Measurements from ENCODE around the gene RERGL. TPM values are rescaled to one million over a fixed set of nuclear protein-coding genes. Genes with fewer than 3 reads are reported as not detected.

The RERGL gene
- total RNA-seq, 1 experiment from 2014 or later = not detected

- Histone ChIP-seq H3T11ph (ENCODE audit: low read length) (no peak overlapping the region), H2BK120ac (ENCODE audit: low read depth, low read length, poor library complexity, severe bottlenecking) (no peak overlapping the region), H3K18ac (ENCODE audit: insufficient read length, low read depth, low read length) (no peak overlapping the region), H4K91ac (ENCODE audit: insufficient read length, low read depth, low read length) (no peak overlapping the region), H2AFZ (ENCODE audit: low read length) (no peak overlapping the region), H3K27me3 (ENCODE audit: insufficient read depth, low read length) (no peaks in the 10 kb centered on the region), H3K4me1 (ENCODE audit: insufficient read depth, low read length) (no peaks in the 10 kb centered on the region), H3K9me3 (ENCODE audit: control insufficient read depth, low read depth, low read length) (no peaks in the 10 kb centered on the region), H3K4ac (ENCODE audit: low read depth, low read length) (no peak overlapping the region), H4K20me1 (ENCODE audit: control insufficient read depth, insufficient read depth, insufficient read length) (no peaks in the 10 kb centered on the region), H4K8ac (replicated peaks; ENCODE audit: insufficient read length, low read depth, low read length) (no peak overlapping the region), H4K5ac (ENCODE audit: insufficient read length, low read depth, low read length) (no peak overlapping the region), H3K4me2 (ENCODE audit: insufficient read depth, insufficient read length, low read length) (no peak overlapping the region), H2BK20ac (ENCODE audit: low read depth, low read length, poor library complexity, severe bottlenecking) (no peak overlapping the region), H3K27ac (ENCODE audit: insufficient read length, low read depth, low read length) (no peak overlapping the region), H3K79me2 (ENCODE audit: insufficient read depth, low read length) (no peaks in the 10 kb centered on the region), H2BK5ac (ENCODE audit: insufficient read length, low read length) (no peak overlapping the region), H3K23me2 (ENCODE audit: insufficient read length, low read depth, low read length, poor library complexity, severe bottlenecking) (no peaks in the 10 kb centered on the region), H3K23ac (ENCODE audit: insufficient read length, low read depth, low read length) (no peak overlapping the region), H3K56ac (ENCODE audit: insufficient read length, low read depth, low read length) (no peak overlapping the region), H3K79me1 (ENCODE audit: insufficient read depth, low read depth, low read length, poor library complexity, severe bottlenecking) (no peaks in the 10 kb centered on the region), H2BK12ac (ENCODE audit: insufficient read length, low read depth, low read length) (no peak overlapping the region), H2BK15ac (ENCODE audit: low read depth, low read length) (no peak overlapping the region), H3K14ac (ENCODE audit: insufficient read depth, low read length) (no peak overlapping the region), H3K9ac (ENCODE audit: extremely low read depth, insufficient read length, low read length) (no peak overlapping the region), H2AK5ac (ENCODE audit: insufficient read length, low read length) (no peak overlapping the region)
- Mint-ChIP-seq H3K36me3 (ENCODE audit: insufficient read depth in 1 of 3, low read depth in 3 of 3) (peaks cover 9 to 15% (median 15%) of the 10 kb centered on the region in 3 experiments), H3K9me3 (peaks cover 14 to 22% of the 10 kb centered on the region in 2 experiments), H3K27ac (no peak overlapping the region), H3K4me3 (no peak overlapping the region), H3K4me1 (peaks cover 4 to 10% of the 10 kb centered on the region in 2 experiments; a peak in 3 of 4 replicates), H3K27me3 (ENCODE audit: low read depth) (no peaks in the 10 kb centered on the region)
- WGBS (ENCODE audit: extremely low coverage, insufficient read length, low lambda C conversion rate) = no CpG with 5 or more reads among the region's 5 CpGs
- DNase-seq = no peak
- TF ChIP-seq CTCF (conservative IDR thresholded peaks at IDR 0.05) = no peak
Observed at GRCh38 chr12:18130851-18131250, 40.9 kb upstream of the RERGL start.

Data from H9 (cell line).